HG03095 (cell line): ENCODE measurements around the gene DRD3.

Experiments used
- ATAC-seq: cut with Tn5 transposase; IDR thresholded peaks from one replicate; pipeline ENCODE4 v1.9.1; 2021; ENCODE audit warnings: moderate library complexity; ENCODE audit not compliant: unreplicated experiment

Gene DRD3

DNA sequence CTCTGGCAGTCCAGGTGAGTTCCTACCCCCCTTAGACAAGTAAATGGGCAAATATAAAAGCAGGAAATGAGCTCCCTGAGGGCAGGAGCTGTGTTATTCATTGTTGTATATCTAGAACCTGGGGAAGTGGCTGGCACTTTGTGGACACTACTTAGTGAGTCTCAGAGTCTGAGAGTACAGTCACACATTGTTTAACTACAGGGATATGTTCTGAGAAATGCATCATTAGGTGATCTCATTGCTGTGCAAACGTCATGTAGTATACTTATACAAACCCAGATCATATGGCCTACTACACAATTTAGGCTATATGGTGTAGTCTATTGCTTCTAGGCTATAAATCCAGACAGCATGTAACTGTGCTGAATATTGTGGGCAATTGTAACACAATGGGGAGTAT, 52.4 kb downstream of the DRD3 start:
- no peak for ATAC-seq

DNA sequence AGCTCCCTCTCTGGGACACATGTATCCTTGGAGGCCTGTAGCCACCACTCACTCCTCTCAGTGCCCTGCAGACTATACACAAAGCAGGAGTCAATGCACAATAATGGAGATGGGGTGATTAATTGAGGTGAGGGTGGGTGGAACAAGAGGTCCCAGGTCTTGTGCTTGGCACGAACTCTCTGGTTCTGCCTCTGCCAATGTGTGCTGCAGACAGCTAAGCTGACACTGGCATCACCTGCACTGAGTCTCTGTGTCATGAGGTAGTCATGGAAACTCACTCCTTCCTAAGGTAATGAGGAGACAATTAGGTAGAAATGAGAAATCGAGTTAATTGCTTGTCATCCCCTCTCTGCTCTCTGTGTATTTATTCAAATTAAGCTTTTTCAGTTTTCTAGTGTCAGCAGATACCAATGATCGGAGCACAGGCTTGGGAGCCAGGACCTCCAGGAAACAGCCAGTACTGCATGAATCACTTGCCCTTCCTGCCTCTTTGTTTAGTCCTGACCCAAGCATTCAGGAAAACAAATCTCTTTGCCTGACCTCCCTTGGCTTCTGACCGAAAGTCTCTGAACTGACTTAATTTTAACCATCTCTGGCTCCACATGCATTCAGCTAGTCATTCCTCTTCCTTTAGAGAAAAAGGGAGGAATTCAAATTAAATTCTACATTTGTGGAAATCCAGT, 56.7 kb downstream of the DRD3 start:
- no peak for ATAC-seq

DNA sequence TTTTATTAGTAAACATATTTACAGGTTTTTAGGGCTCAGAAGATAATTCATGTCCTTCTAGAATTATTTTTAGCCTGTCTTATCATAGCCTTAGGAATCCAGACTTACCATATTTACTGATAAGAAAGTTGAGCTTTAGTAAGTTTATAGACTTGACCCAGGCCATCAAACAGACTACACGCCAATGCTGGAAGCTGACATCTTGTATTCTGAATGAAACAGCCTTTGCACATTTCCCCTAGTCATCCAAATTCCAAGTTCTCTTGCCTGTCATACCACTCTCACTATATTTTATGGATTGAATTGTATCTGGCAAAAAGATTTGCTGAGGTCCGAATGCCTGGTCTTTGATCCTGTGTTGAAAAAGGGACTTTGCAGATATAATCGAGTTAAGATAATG, 58.6 kb downstream of the DRD3 start:
- no peak for ATAC-seq

DNA sequence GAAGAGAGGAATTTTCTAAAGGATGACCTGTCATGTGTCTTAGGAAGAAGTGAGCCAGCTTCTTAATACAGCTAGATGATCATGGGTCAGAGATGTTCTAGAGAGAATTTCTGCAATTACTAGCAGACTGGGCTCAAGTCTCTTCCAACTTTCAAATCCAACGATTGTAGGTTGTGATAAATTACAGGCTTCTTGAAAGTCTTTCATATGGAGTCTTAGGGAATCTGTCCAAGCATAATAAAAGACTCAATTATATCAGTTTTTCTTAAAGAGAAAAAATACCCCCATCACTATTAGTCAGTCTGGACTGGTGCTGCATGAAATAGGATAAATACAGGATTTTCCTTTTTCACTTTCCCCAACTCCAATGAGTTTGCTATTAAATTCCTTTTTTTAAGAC, 59.1 kb downstream of the DRD3 start:
- ATAC-seq: no peak

DNA sequence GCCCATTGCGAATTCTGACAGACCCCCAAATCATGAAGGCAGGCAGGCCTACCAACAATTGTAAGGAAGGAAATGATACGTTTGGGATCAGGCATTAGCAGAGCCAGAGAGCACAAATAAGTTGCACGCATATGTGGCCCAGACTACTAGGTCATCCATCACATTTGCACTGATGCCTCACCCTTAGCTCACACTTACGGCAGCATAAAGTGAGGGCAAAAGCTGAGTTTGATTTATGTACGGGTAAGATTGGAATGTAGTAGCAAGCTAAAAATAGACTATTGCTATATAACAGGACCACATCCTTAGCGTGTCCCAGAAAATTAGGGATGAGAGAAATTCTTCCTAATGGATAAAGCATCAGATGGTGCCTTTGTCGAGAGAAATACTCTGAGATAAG, 63.7 kb downstream of the DRD3 start:
- ATAC-seq: no peak

DNA sequence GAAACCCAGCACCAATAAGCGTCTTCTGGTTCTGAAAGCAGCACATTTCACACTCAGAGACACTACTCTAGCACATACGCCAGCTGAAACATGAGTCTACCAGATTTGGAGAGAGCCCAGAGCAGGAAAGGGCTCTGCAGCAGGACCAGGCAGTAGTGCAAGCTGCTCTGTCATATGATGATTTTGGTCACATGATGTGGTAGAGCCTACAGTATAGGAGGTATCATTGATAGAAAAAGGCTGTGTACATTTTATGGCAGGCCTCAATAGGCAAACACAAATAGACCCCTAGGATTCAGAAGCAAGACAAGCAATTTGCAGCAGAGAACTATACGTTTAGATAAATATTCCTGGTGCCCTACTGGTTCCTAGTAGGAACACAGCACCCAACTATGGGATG, 64.1 kb downstream of the DRD3 start:
- ATAC-seq: no peak

DNA sequence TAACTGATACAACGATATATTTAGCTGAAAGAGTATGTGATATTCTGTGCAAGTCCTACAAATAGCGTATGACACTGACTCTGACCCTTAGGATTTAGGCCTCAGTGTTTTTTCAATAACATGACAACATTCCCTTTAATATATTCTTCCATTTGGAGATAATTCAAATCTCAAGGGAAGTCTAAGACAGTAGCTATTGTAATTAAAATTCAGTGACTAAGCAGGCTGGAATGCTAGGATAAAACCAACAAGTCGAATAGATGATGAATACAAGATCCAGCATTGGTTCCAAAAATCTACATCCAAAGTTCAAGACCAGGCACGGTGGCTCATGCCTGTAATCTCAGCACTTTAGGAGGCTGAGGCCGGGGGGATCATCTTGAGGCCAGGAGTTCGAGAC, 66.2 kb downstream of the DRD3 start:
- no peak for ATAC-seq

DNA sequence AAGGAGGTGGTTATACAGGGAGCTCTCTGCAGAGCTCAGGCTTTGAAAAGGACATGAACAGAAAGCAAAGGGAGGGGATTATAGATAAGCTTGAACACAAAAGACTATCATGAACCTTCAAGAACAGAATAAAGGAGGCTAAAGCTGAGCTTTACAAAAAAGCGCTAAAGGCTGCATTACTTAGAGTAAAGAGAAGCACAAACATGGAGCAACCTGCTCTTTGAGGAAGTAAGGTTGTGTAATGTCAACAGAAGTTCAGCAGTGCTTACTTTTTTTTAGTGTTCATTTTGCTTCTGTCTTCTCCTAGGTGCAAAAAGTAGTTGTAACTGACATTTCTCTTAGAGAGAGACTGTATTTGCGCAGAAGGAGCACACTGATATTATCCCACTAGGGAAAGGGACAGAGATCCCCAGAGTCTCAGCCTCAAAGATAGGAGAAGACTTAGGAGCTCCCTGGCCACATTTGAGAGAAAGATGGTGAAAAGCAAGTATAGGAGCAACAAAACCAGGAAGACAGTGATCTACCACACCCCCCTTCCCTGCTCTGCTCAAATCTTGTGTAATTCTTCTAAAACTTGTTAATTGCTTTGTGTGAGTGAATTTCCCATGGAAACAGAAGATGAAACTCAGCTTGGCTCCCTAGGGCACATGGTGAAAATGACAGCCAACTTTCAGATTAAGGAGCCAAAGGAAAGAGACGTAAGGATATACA, 67.6 kb downstream of the DRD3 start:
- ATAC-seq: no peak

DNA sequence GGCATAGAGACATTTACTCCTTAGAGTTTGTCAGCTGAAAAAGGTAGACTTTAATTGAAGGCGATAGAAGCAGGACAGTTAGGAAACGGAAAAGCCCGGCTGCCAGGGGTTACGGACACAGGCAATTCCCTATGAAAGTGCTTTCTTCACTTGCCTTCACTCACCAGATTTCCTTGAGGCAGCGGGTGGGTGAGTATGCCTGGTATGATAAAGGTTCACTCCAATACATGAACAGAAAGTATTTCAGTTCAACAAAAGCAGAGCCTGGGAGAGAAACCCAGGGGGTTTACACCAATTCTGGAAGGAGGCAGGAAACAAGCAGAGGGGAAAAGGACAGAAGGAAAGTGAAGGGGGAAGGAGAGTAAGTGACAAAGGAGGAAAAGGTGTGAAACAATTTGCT, 68.4 kb downstream of the DRD3 start:
- ATAC-seq: no peak

DNA sequence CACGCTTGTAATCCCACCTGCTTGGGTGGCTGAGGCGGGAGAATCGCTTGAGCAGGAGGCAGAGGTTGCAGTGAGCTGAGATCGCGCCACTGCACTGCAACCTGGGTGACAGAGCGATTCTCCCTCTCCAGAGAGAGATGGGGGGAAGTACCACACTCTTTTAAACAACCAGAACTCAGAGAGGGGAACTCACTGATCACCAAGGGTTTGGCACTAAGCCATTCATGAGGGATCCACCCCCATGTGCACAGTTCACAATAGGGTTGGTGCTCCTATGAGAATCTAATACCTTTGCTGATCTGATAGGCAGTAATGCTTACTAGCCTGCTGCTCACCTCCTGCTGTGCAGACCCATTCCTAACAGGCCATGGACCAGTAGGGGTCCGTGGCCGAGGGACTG, 70.7 kb downstream of the DRD3 start:
- no peak for ATAC-seq

DNA sequence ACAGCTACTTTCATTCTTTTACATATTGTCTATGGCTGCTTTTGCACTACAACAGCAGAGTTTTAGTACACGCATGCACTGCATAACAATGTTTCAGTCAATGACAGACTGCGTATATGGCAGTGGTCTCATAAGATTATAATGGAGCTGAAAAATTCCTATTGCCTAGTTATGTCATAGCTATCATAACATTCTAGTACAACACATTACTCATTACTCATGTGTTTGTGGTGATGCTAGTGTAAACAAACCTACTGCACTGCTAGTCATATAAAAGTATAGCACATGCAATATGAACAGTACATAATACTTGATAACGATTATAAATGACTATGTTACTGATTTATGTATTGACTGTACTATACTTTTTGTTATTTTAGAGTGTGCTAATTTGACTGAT, 74.4 kb downstream of the DRD3 start:
- no peak for ATAC-seq

DNA sequence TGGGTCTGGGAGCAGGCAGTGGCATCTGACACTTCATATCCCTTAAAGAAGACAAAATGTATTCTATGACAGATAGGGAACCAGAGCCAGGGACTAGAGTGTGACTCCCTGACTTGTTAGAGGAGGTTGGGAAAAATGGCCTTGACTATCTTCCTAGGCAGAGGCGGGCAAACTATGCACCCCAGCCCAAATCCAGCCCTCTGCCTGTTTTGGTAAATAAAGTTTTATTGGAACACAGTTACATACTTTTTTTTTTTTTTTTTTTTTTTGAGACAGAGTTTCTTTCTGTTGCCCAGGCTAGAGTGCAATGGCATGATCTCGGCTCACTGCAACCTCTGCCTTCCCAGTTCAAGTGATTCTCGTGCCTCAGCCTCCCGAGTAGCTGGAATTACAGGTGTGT, 75.0 kb downstream of the DRD3 start:
- ATAC-seq: no peak

DNA sequence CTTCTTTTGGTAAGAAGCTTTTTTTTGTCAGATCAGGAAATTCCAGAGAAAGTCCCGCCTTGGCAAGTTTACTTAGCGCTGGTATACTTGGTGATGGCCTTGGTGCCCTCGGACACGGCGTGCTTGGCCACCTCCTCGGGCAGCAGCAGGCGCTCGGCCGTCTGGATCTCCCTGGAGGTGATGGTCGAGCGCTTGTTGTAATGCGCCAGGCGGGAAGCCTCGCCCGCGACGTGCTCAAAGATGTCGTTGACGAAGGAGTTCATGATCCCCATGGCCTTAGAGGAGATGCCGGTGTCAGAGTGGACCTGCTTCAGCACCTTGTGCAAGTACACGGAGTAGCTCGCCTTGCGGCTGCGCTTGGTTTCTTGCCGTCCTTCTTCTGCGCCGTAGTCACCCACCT, 75.7 kb downstream of the DRD3 start:
- no peak for ATAC-seq

DNA sequence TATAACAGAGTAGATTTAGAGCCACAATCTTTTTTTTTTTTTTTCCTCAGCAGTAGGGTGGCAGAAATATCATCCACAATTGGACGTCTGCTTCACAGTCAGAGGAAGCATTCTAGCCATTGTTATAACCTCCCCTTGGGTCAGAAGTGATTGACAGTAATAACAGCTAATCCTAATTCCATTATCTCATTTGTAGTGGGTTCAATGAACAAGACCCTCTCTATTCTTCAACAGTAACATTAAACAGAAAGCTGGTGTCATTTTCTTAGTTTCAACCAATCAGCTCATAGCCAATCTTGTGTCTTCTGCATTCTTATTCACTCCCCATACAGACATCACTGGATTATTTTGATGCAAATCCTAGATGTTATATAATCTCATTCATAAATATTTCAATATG, 77.8 kb downstream of the DRD3 start:
- ATAC-seq: no peak

DNA sequence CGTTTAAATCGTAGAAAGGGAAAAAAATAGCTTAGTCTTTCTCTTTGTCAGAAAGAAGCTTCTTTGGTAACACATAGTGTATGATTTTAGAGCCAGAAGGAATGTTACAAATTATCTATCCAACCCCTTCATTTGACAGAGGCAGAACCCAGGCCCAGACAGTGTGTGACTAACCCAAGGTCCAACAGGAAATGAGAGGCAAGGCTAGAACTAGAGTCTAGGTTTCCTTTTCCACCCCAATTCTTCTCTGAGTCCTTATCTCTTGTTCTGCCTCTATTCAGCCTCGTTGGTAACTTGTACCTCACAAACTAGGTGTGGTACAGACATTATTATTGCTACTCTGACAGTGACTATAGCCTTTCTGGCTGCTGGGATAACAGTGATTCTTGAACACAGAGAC, 83.1 kb downstream of the DRD3 start:
- ATAC-seq: no peak

DNA sequence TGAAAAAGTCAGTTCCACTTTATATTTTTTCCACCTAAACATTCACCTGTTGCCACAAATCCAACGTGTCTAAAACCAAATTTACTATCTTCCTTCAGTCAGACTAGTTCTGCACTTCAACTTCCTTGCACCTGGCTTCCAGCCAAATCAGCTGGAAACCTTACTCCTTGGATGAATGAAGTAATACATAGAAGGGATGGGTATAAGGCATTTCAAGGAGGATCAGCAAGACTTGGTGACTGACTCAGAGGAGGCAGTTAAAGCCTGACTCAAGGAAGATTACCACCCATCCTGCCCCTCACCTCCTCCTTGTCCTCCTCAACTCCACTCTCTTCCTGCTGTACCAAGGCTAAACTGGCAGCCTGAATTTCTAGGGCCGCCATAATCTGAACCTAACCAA, 85.3 kb downstream of the DRD3 start:
- no peak for ATAC-seq

DNA sequence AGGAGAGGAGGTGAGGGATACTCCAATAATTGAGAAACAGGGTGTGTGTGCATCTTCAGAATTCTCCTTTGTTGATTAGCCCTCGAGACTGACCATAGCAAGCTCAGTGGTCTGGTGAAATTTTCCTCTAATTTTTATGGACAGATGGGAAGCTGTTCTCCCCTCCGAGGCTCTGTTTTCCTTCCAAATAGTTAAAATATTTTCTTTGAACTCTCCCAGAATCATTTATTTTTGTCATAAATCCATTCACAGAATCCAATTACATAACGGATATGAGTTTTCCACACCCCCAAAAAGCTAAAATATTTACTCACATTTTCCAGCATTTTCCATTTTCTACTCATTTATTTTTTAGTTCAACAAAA, 85.9 kb downstream of the DRD3 start:
- no peak for ATAC-seq

DNA sequence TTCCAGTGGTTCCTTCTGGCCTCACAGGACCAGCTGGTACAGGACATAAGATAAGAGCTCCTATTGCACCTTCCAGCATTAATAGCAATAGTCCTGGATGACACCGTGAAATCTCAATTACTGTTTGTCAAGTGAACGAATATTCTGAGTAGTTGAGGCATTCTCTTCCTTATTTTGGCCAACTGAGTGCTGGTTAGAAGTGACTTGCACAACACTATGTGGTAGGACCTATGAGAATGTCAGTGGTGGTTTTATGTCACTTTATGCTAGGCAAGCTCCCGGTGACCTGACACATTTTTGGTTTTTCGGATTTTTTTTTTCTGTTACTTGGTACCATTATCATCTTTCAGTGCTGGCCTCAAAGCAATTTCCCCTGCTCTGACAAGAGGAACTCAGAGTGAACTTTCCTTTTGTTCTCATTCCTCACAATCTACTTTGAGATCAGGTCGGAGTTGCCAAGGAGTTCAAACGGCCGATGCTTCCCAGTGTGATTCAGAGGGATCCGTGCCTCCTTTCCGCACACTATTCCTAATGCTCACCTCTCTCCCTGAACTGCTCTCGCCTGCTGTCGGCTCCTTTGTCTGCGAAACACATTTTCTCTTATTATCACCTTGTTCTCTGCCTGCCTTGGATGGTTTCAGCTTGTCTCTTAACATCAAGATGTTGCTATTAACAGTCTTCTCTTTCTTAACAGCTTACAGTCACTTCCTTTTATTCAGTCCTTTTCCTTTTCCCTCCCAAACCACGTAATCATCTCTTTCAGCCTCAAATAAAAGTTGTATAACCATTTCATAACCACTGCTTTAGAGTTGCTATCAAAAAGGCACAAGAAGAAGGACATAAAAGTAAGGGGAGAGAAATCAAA, 86.5 kb downstream of the DRD3 start:
- ATAC-seq: no peak

DNA sequence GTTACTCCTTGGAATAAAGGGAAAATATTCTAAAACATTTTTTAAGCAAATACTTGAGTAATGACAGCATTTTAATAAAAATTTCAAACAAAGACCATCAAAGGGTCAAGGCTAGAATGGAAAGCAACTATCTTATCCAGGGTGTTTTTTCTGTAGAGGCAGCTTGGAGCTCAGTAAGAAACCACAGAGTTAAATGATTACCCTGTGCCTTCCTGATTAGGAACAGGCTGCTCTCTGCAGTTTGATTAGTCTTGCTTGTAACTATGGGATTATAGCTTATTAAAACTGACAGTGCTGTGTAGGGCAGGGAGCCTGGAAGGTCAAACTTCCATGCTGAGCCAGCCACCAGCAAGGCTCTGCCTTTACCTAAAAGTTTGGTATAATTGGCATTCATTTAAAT, 89.2 kb downstream of the DRD3 start:
- no peak for ATAC-seq

DNA sequence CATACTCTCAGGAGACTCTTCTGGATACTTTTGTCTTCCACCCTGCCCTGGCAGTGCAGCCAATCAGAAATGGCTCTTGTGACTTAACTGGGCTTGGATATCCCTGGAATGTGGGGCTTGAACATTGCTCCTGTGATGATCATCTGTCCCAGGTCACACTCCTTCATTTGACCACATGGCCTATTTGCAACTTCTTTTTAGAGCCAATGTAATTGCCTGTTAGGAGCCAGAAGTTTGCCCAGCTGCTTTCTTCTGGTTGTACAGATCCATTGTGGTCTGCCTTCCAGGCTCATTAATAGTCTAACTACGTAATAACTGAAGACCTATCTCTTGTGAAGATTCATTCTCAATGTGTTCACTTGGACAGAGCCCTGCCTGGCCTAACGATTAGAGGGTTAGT, 92.5 kb downstream of the DRD3 start:
- no peak for ATAC-seq

DNA sequence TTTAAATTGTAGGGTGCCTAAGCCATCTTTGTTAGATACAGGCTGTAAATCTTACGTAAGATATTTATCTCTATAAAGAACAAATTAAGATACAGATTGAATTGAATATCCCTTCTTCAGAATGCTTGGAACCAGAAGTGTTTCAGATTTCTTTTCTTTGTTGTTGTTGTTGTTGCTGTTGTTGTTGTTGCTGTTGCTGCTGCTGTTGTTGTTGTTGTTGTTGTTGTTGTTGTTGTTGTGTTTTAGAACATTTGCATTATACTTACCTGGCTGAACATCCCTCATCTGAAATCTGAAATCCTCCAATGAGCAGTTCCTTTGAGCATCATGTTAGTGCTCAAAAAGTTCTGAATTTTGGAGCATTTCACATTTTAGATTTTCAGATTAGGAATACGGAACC, 95.7 kb downstream of the DRD3 start:
- no peak for ATAC-seq

DNA sequence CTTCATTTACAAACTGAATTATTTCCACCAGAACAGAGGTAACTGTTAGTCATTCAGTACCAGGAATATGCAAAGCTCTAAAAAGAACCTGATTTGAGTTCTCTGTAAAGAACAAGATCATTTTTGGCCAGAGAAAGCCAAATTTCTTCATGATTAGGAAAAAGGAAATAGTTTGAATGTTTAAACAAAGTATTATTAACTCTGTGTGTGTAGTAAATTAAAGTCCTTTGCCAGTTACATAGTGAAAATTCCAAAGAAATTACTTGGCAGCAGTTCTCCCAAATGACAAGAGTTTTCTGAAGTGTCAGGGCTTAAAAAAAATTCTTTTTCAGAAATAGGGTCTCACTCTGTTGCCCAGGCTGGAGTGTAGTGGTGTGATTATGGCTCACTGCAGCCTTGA, 97.8 kb downstream of the DRD3 start:
- no peak for ATAC-seq
